Measurements from ENCODE around the gene SRGAP3. TPM values are rescaled to one million over a fixed set of nuclear protein-coding genes. Genes with fewer than 3 reads are reported as not detected.

Gene SRGAP3
- total RNA-seq, 1 experiment from 2014 or later, result 0.24 TPM

GRCh38 chr3:9278085-9278484 lies 28.6 kb upstream of the SRGAP3 start:
- H3K27ac ChIP-seq, result no peak overlapping the region
- H3K9me3 ChIP-seq (replicated peaks), result no peaks in the 10 kb centered on the region
- no peak overlapping the region for H3K4me3 ChIP-seq
- H3K36me3 ChIP-seq, result no peaks in the 10 kb centered on the region
- peaks cover 9% of the 10 kb centered on the region; the same call in 1 of the 2 replicates for H3K4me1 ChIP-seq (replicated peaks)
- H3K27me3 ChIP-seq (replicated peaks), result no peaks in the 10 kb centered on the region
- DNase-seq (ENCODE audit: low read depth in 1 of 2, low spot score in 2 of 2), result no peak

- peaks cover 9% of the 10 kb centered on the region; the same call in 1 of the 2 replicates for H3K4me1 ChIP-seq (replicated peaks)
- DNase-seq (ENCODE audit: low read depth in 1 of 2, low spot score in 2 of 2), result no peak
- H3K4me3 ChIP-seq, result no peak overlapping the region
- no peaks in the 10 kb centered on the region for H3K27me3 ChIP-seq (replicated peaks)
- H3K36me3 ChIP-seq, result no peaks in the 10 kb centered on the region
- no peaks in the 10 kb centered on the region for H3K9me3 ChIP-seq (replicated peaks)
- H3K27ac ChIP-seq, result no peak overlapping the region
These were observed 27.4 kb upstream of the SRGAP3 start for GRCh38 chr3:9276761-9277370.

- DNase-seq (ENCODE audit: low read depth in 1 of 2, low spot score in 2 of 2), result no peak
- no peaks in the 10 kb centered on the region for H3K4me1 ChIP-seq (replicated peaks)
- H3K27me3 ChIP-seq (replicated peaks), result no peaks in the 10 kb centered on the region
- no peaks in the 10 kb centered on the region for H3K9me3 ChIP-seq (replicated peaks)
- H3K4me3 ChIP-seq, result no peak overlapping the region
- H3K27ac ChIP-seq, result no peak overlapping the region
- no peaks in the 10 kb centered on the region for H3K36me3 ChIP-seq
These were observed 22.5 kb upstream of the SRGAP3 start for GRCh38 chr3:9271903-9272302.

GRCh38 chr3:9270704-9271103 lies 21.3 kb upstream of the SRGAP3 start:
- H3K27ac ChIP-seq, result no peak overlapping the region
- H3K27me3 ChIP-seq (replicated peaks), result no peaks in the 10 kb centered on the region
- no peak for DNase-seq (ENCODE audit: low read depth in 1 of 2, low spot score in 2 of 2)
- no peaks in the 10 kb centered on the region for H3K9me3 ChIP-seq (replicated peaks)
- H3K4me1 ChIP-seq (replicated peaks), result no peaks in the 10 kb centered on the region
- no peak overlapping the region for H3K4me3 ChIP-seq
- H3K36me3 ChIP-seq, result no peaks in the 10 kb centered on the region

GRCh38 chr3:9266716-9267115 lies 17.3 kb upstream of the SRGAP3 start:
- Histone ChIP-seq H3K9me3 (replicated peaks) (no peaks in the 10 kb centered on the region), H3K27ac (no peak overlapping the region), H3K4me1 (replicated peaks) (no peaks in the 10 kb centered on the region), H3K36me3 (no peaks in the 10 kb centered on the region), H3K4me3 (no peak overlapping the region), H3K27me3 (replicated peaks) (no peaks in the 10 kb centered on the region)
- DNase-seq (ENCODE audit: low read depth in 1 of 2, low spot score in 2 of 2), result no peak

GRCh38 chr3:9260305-9260704 lies 10.9 kb upstream of the SRGAP3 start:
- Histone ChIP-seq H3K4me3 (no peak overlapping the region), H3K36me3 (no peaks in the 10 kb centered on the region), H3K4me1 (replicated peaks) (no peaks in the 10 kb centered on the region), H3K27me3 (replicated peaks) (no peaks in the 10 kb centered on the region), H3K27ac (no peak overlapping the region), H3K9me3 (replicated peaks) (no peaks in the 10 kb centered on the region; the same call in 1 of the 2 replicates)
- no peak for DNase-seq (ENCODE audit: low read depth in 1 of 2, low spot score in 2 of 2)

GRCh38 chr3:9257092-9257491 lies 7.6 kb upstream of the SRGAP3 start:
- H3K27me3 ChIP-seq (replicated peaks), result no peaks in the 10 kb centered on the region
- no peak overlapping the region for H3K27ac ChIP-seq
- no peaks in the 10 kb centered on the region for H3K36me3 ChIP-seq
- no peak for DNase-seq (ENCODE audit: low read depth in 1 of 2, low spot score in 2 of 2)
- no peaks in the 10 kb centered on the region; the same call in 1 of the 2 replicates for H3K4me1 ChIP-seq (replicated peaks)
- no peak overlapping the region for H3K4me3 ChIP-seq
- no peaks in the 10 kb centered on the region; the same call in 1 of the 2 replicates for H3K9me3 ChIP-seq (replicated peaks)

- H3K27me3 ChIP-seq (replicated peaks), result no peaks in the 10 kb centered on the region
- no peak overlapping the region for H3K27ac ChIP-seq
- H3K4me1 ChIP-seq (replicated peaks), result no peaks in the 10 kb centered on the region; the same call in 1 of the 2 replicates
- H3K36me3 ChIP-seq, result no peaks in the 10 kb centered on the region
- DNase-seq (ENCODE audit: low read depth in 1 of 2, low spot score in 2 of 2), result no peak
- no peak overlapping the region for H3K4me3 ChIP-seq
- no peaks in the 10 kb centered on the region; the same call in 1 of the 2 replicates for H3K9me3 ChIP-seq (replicated peaks)
These were observed 6.5 kb upstream of the SRGAP3 start for GRCh38 chr3:9255976-9256375.

- no peak overlapping the region for H3K27ac ChIP-seq
- no peaks in the 10 kb centered on the region for H3K36me3 ChIP-seq
- no peak overlapping the region for H3K4me3 ChIP-seq
- H3K9me3 ChIP-seq (replicated peaks), result no peaks in the 10 kb centered on the region; the same call in 1 of the 2 replicates
- no peaks in the 10 kb centered on the region for H3K27me3 ChIP-seq (replicated peaks)
- no peak for DNase-seq (ENCODE audit: low read depth in 1 of 2, low spot score in 2 of 2)
- no peaks in the 10 kb centered on the region; the same call in 1 of the 2 replicates for H3K4me1 ChIP-seq (replicated peaks)
These were observed 5.3 kb upstream of the SRGAP3 start for GRCh38 chr3:9254764-9255163.

GRCh38 chr3:9253327-9253726 lies 3.9 kb upstream of the SRGAP3 start:
- H3K27me3 ChIP-seq (replicated peaks), result no peaks in the 10 kb centered on the region; the same call in 1 of the 2 replicates
- no peak for DNase-seq (ENCODE audit: low read depth in 1 of 2, low spot score in 2 of 2)

GRCh38 chr3:9251055-9251786 lies 1.8 kb upstream of the SRGAP3 start:
- DNase-seq (ENCODE audit: low read depth in 1 of 2, low spot score in 2 of 2), result no peak
- no peaks in the 10 kb centered on the region; the same call in 1 of the 2 replicates for H3K4me1 ChIP-seq (replicated peaks)

More at GRCh38 chr3:9253327-9253726, 3.9 kb upstream of the SRGAP3 start:
- Histone ChIP-seq H3K27ac (no peak overlapping the region), H3K4me1 (replicated peaks) (no peaks in the 10 kb centered on the region; the same call in 1 of the 2 replicates), H3K9me3 (replicated peaks) (no peaks in the 10 kb centered on the region; the same call in 1 of the 2 replicates), H3K4me3 (no peak overlapping the region), H3K36me3 (no peaks in the 10 kb centered on the region)

GRCh38 chr3:9250236-9250635 lies 790 bp upstream of the SRGAP3 start:
- no peak for DNase-seq (ENCODE audit: low read depth in 1 of 2, low spot score in 2 of 2)
- H3K4me3 ChIP-seq, result no peak overlapping the region
- H3K27ac ChIP-seq, result no peak overlapping the region
- no peaks in the 10 kb centered on the region for H3K36me3 ChIP-seq
- H3K27me3 ChIP-seq (replicated peaks), result no peaks in the 10 kb centered on the region; the same call in 1 of the 2 replicates
- H3K4me1 ChIP-seq (replicated peaks), result no peaks in the 10 kb centered on the region; the same call in 1 of the 2 replicates
- H3K9me3 ChIP-seq (replicated peaks), result no peaks in the 10 kb centered on the region

More at GRCh38 chr3:9251055-9251786, 1.8 kb upstream of the SRGAP3 start:
- Histone ChIP-seq H3K9me3 (replicated peaks) (no peaks in the 10 kb centered on the region), H3K27ac (no peak overlapping the region), H3K4me3 (no peak overlapping the region), H3K36me3 (no peaks in the 10 kb centered on the region), H3K27me3 (replicated peaks) (no peaks in the 10 kb centered on the region; the same call in 1 of the 2 replicates)

- Histone ChIP-seq H3K36me3 (no peaks in the 10 kb centered on the region), H3K27me3 (replicated peaks) (no peaks in the 10 kb centered on the region; the same call in 1 of the 2 replicates), H3K27ac (no peak overlapping the region), H3K9me3 (replicated peaks) (no peaks in the 10 kb centered on the region), H3K4me3 (peak overlapping the region; percentile 27), H3K4me1 (replicated peaks) (no peaks in the 10 kb centered on the region; the same call in 1 of the 2 replicates)
- no peak for DNase-seq (ENCODE audit: low read depth in 1 of 2, low spot score in 2 of 2)
These were observed 749 bp downstream of the SRGAP3 start for GRCh38 chr3:9248522-9249271.

Data from SJSA1 (cell line).